Neural cell (in vitro differentiated cells): ENCODE measurements around the gene PRM2.

Source experiments
- CTCF ChIP-seq: fragments of 450-650 bp; IDR thresholded peaks from 2 replicates; pipeline ENCODE4 v1.5.1; 2014; ENCODE audit warnings: antibody characterized with exemption, mild to moderate bottlenecking, moderate library complexity; ENCODE audit not compliant: poor library complexity, severe bottlenecking
- EP300 ChIP-seq: fragments of 450-650 bp; conservative IDR thresholded peaks from 2 replicates; pipeline ENCODE4 v1.6.1; 2014; ENCODE audit warnings: antibody characterized with exemption, mild to moderate bottlenecking, moderate library complexity; ENCODE audit not compliant: poor library complexity, severe bottlenecking
- EZH2 ChIP-seq: fragments of 200-600, 300-800 bp; shearing (Covaris generic), sonication (generic); IDR thresholded peaks from 2 replicates; pipeline ENCODE4 v1.6.1; 2014; ENCODE audit warnings: antibody characterized with exemption, low read length, borderline replicate concordance, mild to moderate bottlenecking; ENCODE audit not compliant: insufficient read depth, poor library complexity, severe bottlenecking
- POLR2AphosphoS5 ChIP-seq: IDR thresholded peaks from 2 replicates; pipeline ENCODE4 v1.6.1; 2012
- TAF1 ChIP-seq: IDR thresholded peaks from 2 replicates; pipeline ENCODE4 v1.6.1; 2012; ENCODE audit warnings: low read depth

DNA sequence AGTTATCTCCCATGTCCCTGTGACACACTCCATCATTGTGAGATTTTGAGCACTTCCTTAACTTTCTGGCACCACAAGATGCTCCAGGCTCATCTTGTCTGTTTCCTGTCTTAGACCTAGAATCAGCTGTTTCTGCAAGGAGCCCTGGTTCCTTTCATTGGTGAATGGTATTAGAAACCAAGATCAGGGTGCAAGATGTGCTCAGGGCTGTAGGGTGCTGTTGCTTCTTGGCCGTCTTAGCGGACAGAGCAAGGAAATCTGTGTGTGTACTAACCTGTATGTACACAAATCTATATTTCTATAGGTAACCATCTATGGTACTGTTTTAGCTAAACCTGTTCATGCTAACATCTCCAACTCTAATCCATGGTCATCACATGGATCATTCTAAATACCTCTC lies 12.9 kb upstream of the PRM2 start:
- TF ChIP-seq POLR2AphosphoS5: no peak
- TF ChIP-seq EZH2: no peak
- no peak for TF ChIP-seq CTCF
- TF ChIP-seq EP300: no peak
- no peak for TF ChIP-seq TAF1
